Mammary epithelial cell (primary cell): ENCODE results near the gene GRK1.

ENCODE experiments used
- EZH2 ChIP-seq: IDR thresholded peaks from 2 replicates; pipeline ENCODE4 v1.6.1; 2012; ENCODE audit warnings: low read length, inconsistent platforms, borderline replicate concordance
- TF ChIP-seq, protein P1 (sequence below), 2 donors: IDR thresholded peaks in 1 of 2; conservative IDR thresholded peaks in 1 of 2; 2 replicates each; pipeline ENCODE4 v1.5.1; 2011 to 2012; ENCODE audit warnings: inconsistent platforms in 2 of 2, low read length in 2 of 2, mild to moderate bottlenecking in 2 of 2, control low read depth in 1 of 2, low read depth in 1 of 2; ENCODE audit not compliant: insufficient read depth in 1 of 2; ENCODE audit errors: extremely low read depth in 1 of 2

DNA sequence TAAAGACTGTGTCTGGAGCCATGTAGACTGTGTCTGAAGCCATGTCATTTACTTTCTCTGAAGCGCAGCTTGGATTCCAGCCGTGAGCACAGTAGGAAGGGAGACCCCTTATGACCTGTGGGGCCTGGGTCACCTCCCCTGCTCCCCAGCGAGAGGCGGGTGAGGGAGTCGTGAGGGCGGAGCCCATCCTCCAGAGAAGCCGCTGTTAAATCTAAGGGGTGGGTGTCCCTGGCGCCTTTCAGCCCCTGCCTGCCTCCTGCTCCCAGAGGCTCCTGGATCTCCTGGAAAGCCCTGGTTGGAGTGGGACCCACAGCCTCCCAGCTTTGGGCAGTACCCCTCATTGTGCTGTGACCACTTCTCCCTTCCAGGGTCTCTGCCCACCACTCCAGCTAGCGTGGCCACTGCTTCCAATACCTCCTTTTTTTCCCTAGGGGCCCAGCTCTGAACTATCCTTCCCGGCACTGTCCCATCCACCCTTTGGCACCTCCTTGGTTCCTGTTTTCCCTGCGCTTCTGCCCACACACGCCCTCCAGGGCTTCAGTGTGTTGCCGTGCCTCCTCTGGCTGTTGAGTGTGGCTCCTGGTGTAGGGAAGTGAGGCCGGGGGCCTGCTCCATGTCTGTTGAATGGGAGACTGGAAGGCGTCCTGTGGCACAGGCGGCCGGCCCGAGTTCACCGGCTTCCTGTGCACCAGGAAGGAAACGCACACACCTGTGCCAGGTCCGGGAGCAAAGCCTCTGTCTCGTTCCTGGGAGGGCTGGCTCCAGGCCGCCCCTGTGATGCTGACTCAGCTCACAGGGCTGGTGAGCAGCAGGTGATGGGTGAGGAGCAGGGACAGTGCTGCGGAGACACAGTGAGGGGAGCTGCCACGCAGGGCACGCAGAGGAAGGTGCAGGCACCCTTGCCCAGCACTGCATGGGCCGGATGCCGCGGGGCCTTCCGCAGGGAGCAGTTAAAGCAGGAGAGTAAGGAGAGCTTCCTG, 38.4 kb upstream of the GRK1 start:
- TF ChIP-seq, protein P1, sequence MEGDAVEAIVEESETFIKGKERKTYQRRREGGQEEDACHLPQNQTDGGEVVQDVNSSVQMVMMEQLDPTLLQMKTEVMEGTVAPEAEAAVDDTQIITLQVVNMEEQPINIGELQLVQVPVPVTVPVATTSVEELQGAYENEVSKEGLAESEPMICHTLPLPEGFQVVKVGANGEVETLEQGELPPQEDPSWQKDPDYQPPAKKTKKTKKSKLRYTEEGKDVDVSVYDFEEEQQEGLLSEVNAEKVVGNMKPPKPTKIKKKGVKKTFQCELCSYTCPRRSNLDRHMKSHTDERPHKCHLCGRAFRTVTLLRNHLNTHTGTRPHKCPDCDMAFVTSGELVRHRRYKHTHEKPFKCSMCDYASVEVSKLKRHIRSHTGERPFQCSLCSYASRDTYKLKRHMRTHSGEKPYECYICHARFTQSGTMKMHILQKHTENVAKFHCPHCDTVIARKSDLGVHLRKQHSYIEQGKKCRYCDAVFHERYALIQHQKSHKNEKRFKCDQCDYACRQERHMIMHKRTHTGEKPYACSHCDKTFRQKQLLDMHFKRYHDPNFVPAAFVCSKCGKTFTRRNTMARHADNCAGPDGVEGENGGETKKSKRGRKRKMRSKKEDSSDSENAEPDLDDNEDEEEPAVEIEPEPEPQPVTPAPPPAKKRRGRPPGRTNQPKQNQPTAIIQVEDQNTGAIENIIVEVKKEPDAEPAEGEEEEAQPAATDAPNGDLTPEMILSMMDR (conservative IDR thresholded peaks at IDR 0.05 in 1 of 2, IDR thresholded peaks at IDR 0.05 in 1 of 2; ENCODE audit: extremely low read depth in 1 of 2, insufficient read depth in 1 of 2, low read depth in 1 of 2, low read length in 2 of 2) = no peak
- no peak for TF ChIP-seq EZH2
